ENCODE results near the gene SHFL. TPM values are rescaled to one million over a fixed set of nuclear protein-coding genes. Genes with fewer than 3 reads are reported as not detected.

The SHFL gene
- total RNA-seq (2021; ENCODE audit: unreplicated experiment) (18.5 TPM), Bru-seq, nascent RNA (percentile 44 among the genes with signal in this experiment), BruChase-seq, experiment 1, labeled RNA remaining after a 6-hour chase (percentile 58 among the genes with signal in this experiment), BruChase-seq, experiment 2, labeled RNA remaining after a 2-hour chase (percentile 55 among the genes with signal in this experiment)
- 13.9 and 14.8 TPM in 2 replicates for polyA plus RNA-seq (2012)
- long read RNA-seq, transcript C19orf66-203 (7 exons, 2,079 nt), result minor isoform, 7 of 26 reads
- long read RNA-seq, transcript C19orf66-201 (8 exons, 2,117 nt), result major isoform, 10 of 26 reads
- long read RNA-seq, partial matches to known transcripts, result 1 of 26 reads
- long read RNA-seq, other reads (novel, unspliced or antisense), result 6 of 26 reads

GRCh38 chr19:10085641-10086590 is at the start of gene SHFL:
TSS of gene SHFL (plus strand) at chr19:10086317. CDS start at chr19:10086428, 111 bp downstream.
- no peak for TF ChIP-seq SRF (IDR thresholded peaks at IDR 0.05; ENCODE audit: low read depth)
- peak; percentile 41; the same call in 1 of the 2 replicates for TF ChIP-seq MAX (IDR thresholded peaks at IDR 0.05)
- peak; percentile 17 for TF ChIP-seq TCF7L2 (IDR thresholded peaks at IDR 0.05; ENCODE audit: borderline replicate concordance, extremely low read depth, insufficient read depth, insufficient read length)
- no peak for TF ChIP-seq CTCF (IDR thresholded peaks at IDR 0.05 in 2 of 3, conservative IDR thresholded peaks at IDR 0.05 in 1 of 3; ENCODE audit: borderline replicate concordance in 1 of 3, insufficient read depth in 1 of 3, low read depth in 2 of 3, low read length in 2 of 3)
- no peak for TF ChIP-seq JUND (IDR thresholded peaks at IDR 0.05)
- TF ChIP-seq CBX3 (IDR thresholded peaks at IDR 0.05; ENCODE audit: low read depth), result no peak
- TF ChIP-seq POLR2A (IDR thresholded peaks at IDR 0.05; ENCODE audit: borderline replicate concordance, extremely low read depth, insufficient read depth, insufficient read length), result no peak
- TF ChIP-seq RAD21 (IDR thresholded peaks at IDR 0.05; ENCODE audit: low read depth), result no peak
- TF ChIP-seq ELF1 (IDR thresholded peaks at IDR 0.05; ENCODE audit: borderline replicate concordance, low read depth), result no peak
- TF ChIP-seq SP1 (IDR thresholded peaks at IDR 0.05; ENCODE audit: low read depth), result no peak
- TF ChIP-seq POLR2AphosphoS5 (IDR thresholded peaks at IDR 0.05; ENCODE audit: low read depth, low read length), result peak; percentile 66
- no peak for TF ChIP-seq ZNF274 (IDR thresholded peaks at IDR 0.05; ENCODE audit: low read depth, low read length)
- 0 out of 2 replicates have a peak, but pooled peaks have one; percentile 15 for TF ChIP-seq ZFX (IDR thresholded peaks at IDR 0.05)
- TF ChIP-seq REST (IDR thresholded peaks at IDR 0.05; ENCODE audit: low read depth), result no peak
- DNase-seq (ENCODE audit: low read depth, low spot score), result no peak
- Histone ChIP-seq H3K9me3 (ENCODE audit: control insufficient read depth in 1 of 2, insufficient read depth in 1 of 2, low read depth in 1 of 2, low read length in 2 of 2) (no peaks in the 10 kb centered on the region), H3K4me3 (replicated peaks in 1 of 2; ENCODE audit: low read depth in 1 of 2, low read length in 2 of 2) (peak within 1 kb of the TSS; percentile 75 to 85), H3K9me2 (ENCODE audit: insufficient read depth) (no peaks in the 10 kb centered on the region), H3K9ac (ENCODE audit: low read length) (peak within 1 kb of the TSS; percentile 66), H3K36me3 (ENCODE audit: control insufficient read depth in 1 of 2, insufficient read depth in 2 of 2, low read length in 2 of 2) (no peaks in the 10 kb centered on the region), H4K20me1 (ENCODE audit: insufficient read depth) (no peaks in the 10 kb centered on the region), H3K27me3 (ENCODE audit: insufficient read depth, low read length) (no peaks in the 10 kb centered on the region), H3K79me2 (ENCODE audit: insufficient read depth, low read length) (no peaks in the 10 kb centered on the region), H3K4me1 (ENCODE audit: control insufficient read depth in 1 of 2, insufficient read depth in 2 of 2, low read length in 2 of 2) (peaks cover 0 to 14% of the 10 kb centered on the region in 2 experiments; a peak in 2 of 4 replicates), H2AFZ (ENCODE audit: low read depth, low read length, poor library complexity, severe bottlenecking) (peak within 1 kb of the TSS; percentile 65), H3K4me2 (ENCODE audit: low read length) (peak within 1 kb of the TSS; percentile 96), H3K27ac (ENCODE audit: low read depth, low read length) (peak within 1 kb of the TSS; percentile 54; the same call in 1 of the 2 replicates)
- no TSS peak for BruUV-seq (replicated peaks)
- intact Hi-C loops (cut with micrococcal nuclease), result no loop called here
- RAD21 ChIA-PET (ENCODE audit: low non-redundant PET in 1 of 2, low total read pairs in 2 of 2, uncharacterized antibody in 2 of 2, unreplicated experiment in 2 of 2), result no interaction called here
- ATAC-seq, result peak; percentile 91
- POLR2A ChIA-PET, result no interaction called here
- CTCF ChIA-PET, result no interaction called here
